Activated CD4-positive, alpha-beta T cell treated with anti-CD3 and anti-CD28 coated beads for 36 hours (primary cell): ENCODE data around the gene SKIC2. TPM values are rescaled to one million over a fixed set of nuclear protein-coding genes. Genes with fewer than 3 reads are reported as not detected.
"Not testable (repeated sequence)": the region's sequence is repeated elsewhere in the genome, so short reads cannot be mapped to it uniquely, and the experiment has no call there.

ENCODE experiments used
- ATAC-seq: fragments of 200-7000 bp; cut with Tn5 transposase; one replicate; pipeline ENCODE4 v1.10.0; 2021; ENCODE audit warnings: mild to moderate bottlenecking, moderate library complexity
- CTCF ChIA-PET: fragments of 350-600 bp; sonication (Branson Sonifier 250); formaldehyde crosslinking; loops from one replicate; lab custom pipeline; 2021; ENCODE audit warnings: antibody characterized with exemption; lab: Charles Lee
- POLR2A ChIA-PET: fragments of 350-600 bp; sonication (Branson Sonifier 250); formaldehyde crosslinking; loops from one replicate; lab custom pipeline; 2021; ENCODE audit warnings: antibody characterized with exemption, inconsistent platforms; lab: Charles Lee
- DNase-seq: peaks from one replicate; pipeline ENCODE4 v3.0.0-alpha.2; 2020
- H3K27ac Mint-ChIP-seq: one replicate; pipeline ENCODE4 v1.8.0; 2021; ENCODE audit warnings: mixed read lengths
- H3K27me3 Mint-ChIP-seq: one replicate; pipeline ENCODE4 v1.8.0; 2021; ENCODE audit warnings: mixed read lengths
- H3K36me3 Mint-ChIP-seq: one replicate; pipeline ENCODE4 v1.8.0; 2021; ENCODE audit warnings: low read depth, mixed read lengths
- H3K4me1 Mint-ChIP-seq: one replicate; pipeline ENCODE4 v1.8.0; 2021; ENCODE audit warnings: mixed read lengths
- H3K4me3 Mint-ChIP-seq: one replicate; pipeline ENCODE4 v1.8.0; 2021; ENCODE audit warnings: mild to moderate bottlenecking, moderate library complexity, mixed read lengths
- H3K9me3 Mint-ChIP-seq: one replicate; pipeline ENCODE4 v1.8.0; 2021; ENCODE audit warnings: low read depth, mixed read lengths
- intact Hi-C, 2 experiments: fragments of 100-400 bp; cut with DNase I in 1 of 2; cut with micrococcal nuclease in 1 of 2; formaldehyde crosslinking; loops; one replicate each; pipeline versions ENCODE4 v1.14.2 to v1.15.1; 2022 to 2024; cut with DNase I, micrococcal nuclease
- total RNA-seq, 2 experiments: library from RNA; stranded (reverse); gene quantifications; one replicate each; pipeline ENCODE4 v1.2.3, GENCODE V29; 2021

SKIC2 gene
- 100 to 1,000 TPM in 1 of 2 experiments, 10 to 100 TPM in 1; 90.2 to 104 TPM for total RNA-seq

- no peaks in the 10 kb centered on the region for H3K27me3 Mint-ChIP-seq
- H3K4me1 Mint-ChIP-seq = peaks cover 34% of the 10 kb centered on the region
- ATAC-seq (peak; percentile 99), DNase-seq (peak; percentile 99)
- intact Hi-C loops = loop anchor here (1.0 to 10.0 kb wide), 15 partner anchors 13 to 412 kb away; partner anchors contain the start of genes DXO (in 2 of the 2), LY6G5C (in 2 of the 2), ABHD16A (in 1 of the 2) and BAG6 (in 1 of the 2)
- peaks cover 63% of the 10 kb centered on the region for H3K36me3 Mint-ChIP-seq
- CTCF ChIA-PET = interaction anchor here (0.6 to 1.8 kb wide), 7 partner anchors 11 to 307 kb away, joined by 3 to 7 read pairs (median 4); partner anchors contain the start of gene DXO
- H3K27ac Mint-ChIP-seq = peak within 1 kb of the TSS; percentile 98
- peak within 1 kb of the TSS; percentile 95 for H3K4me3 Mint-ChIP-seq
- no peaks in the 10 kb centered on the region for H3K9me3 Mint-ChIP-seq
- POLR2A ChIA-PET = interaction anchor here (0.5 to 2.6 kb wide), 7 partner anchors 11 to 458 kb away, joined by 3 to 16 read pairs (median 4); partner anchors contain the start of gene DXO
Measured at GRCh38 chr6:31958741-31959739, at the start of gene SKIC2, which contains the start of gene NELFE. TSS of gene SKIC2 (plus strand) at chr6:31959175. CDS start at chr6:31959193, 18 bp downstream. TSS of gene NELFE (minus strand) at chr6:31958971. CDS start at chr6:31958446, 525 bp downstream.

- H3K27ac Mint-ChIP-seq, intact Hi-C loops, H3K9me3 Mint-ChIP-seq, H3K4me3 Mint-ChIP-seq, H3K36me3 Mint-ChIP-seq, DNase-seq, CTCF ChIA-PET, H3K27me3 Mint-ChIP-seq, ATAC-seq: not testable (repeated sequence)
- peaks cover 20% of the 10 kb centered on the region for H3K4me1 Mint-ChIP-seq
- POLR2A ChIA-PET = interaction anchor here (0.6 kb wide), 1 partner anchor 170 kb away, joined by 3 read pairs; no protein-coding TSS in a partner anchor
Measured at GRCh38 chr6:31909298-31909697, 49.7 kb upstream of the SKIC2 start.

- CTCF ChIA-PET = interaction anchor here (0.6 kb wide), 1 partner anchor 44 kb away, joined by 3 read pairs; no protein-coding TSS in a partner anchor
- no peak overlapping the region for H3K4me3 Mint-ChIP-seq
- ATAC-seq (no peak), DNase-seq (no peak)
- H3K9me3 Mint-ChIP-seq = no peaks in the 10 kb centered on the region
- peaks cover 20% of the 10 kb centered on the region for H3K4me1 Mint-ChIP-seq
- POLR2A ChIA-PET = no interaction called here
- intact Hi-C loops = loop anchor here in 1 of 2 experiments (1.0 kb wide), 1 partner anchor 10 kb away; the partner anchor contains the start of gene ZBTB12
- H3K36me3 Mint-ChIP-seq = no peaks in the 10 kb centered on the region
- peak overlapping the region; percentile 1 for H3K27ac Mint-ChIP-seq
- peaks cover 6% of the 10 kb centered on the region for H3K27me3 Mint-ChIP-seq
Measured at GRCh38 chr6:31911826-31912585, 47.0 kb upstream of the SKIC2 start.

- ChIA-PET CTCF (no interaction called here), POLR2A (no interaction called here)
- Mint-ChIP-seq H3K4me1 (peaks cover 11% of the 10 kb centered on the region), H3K4me3 (no peak overlapping the region), H3K36me3 (no peaks in the 10 kb centered on the region), H3K27ac (no peak overlapping the region), H3K9me3 (no peaks in the 10 kb centered on the region), H3K27me3 (peaks cover 6% of the 10 kb centered on the region)
- intact Hi-C loops = no loop called here
- ATAC-seq (no peak), DNase-seq (no peak)
Measured at GRCh38 chr6:31915351-31915750, 43.6 kb upstream of the SKIC2 start.

GRCh38 chr6:31915756-31916155 is 43.2 kb upstream of the SKIC2 start:
- Mint-ChIP-seq H3K36me3 (no peaks in the 10 kb centered on the region), H3K27ac (no peak overlapping the region), H3K9me3 (no peaks in the 10 kb centered on the region), H3K27me3 (peaks cover 6% of the 10 kb centered on the region), H3K4me1 (peaks cover 9% of the 10 kb centered on the region), H3K4me3 (no peak overlapping the region)
- intact Hi-C loops = no loop called here
- DNase-seq (no peak), ATAC-seq (no peak)
- ChIA-PET CTCF (no interaction called here), POLR2A (no interaction called here)

GRCh38 chr6:31918069-31918720 is 40.8 kb upstream of the SKIC2 start:
- no peak for DNase-seq
- POLR2A ChIA-PET = no interaction called here
- CTCF ChIA-PET = interaction anchor here (0.6 to 1.8 kb wide), 4 partner anchors 18 to 379 kb away, joined by 3 to 6 read pairs (median 4); no protein-coding TSS in a partner anchor
- H3K9me3 Mint-ChIP-seq = no peaks in the 10 kb centered on the region
- intact Hi-C loops = no loop called here
- peaks cover 6% of the 10 kb centered on the region for H3K27me3 Mint-ChIP-seq
- no peak overlapping the region for H3K27ac Mint-ChIP-seq
- H3K4me3 Mint-ChIP-seq = no peak overlapping the region
- no peaks in the 10 kb centered on the region for H3K4me1 Mint-ChIP-seq
- H3K36me3 Mint-ChIP-seq = no peaks in the 10 kb centered on the region
- ATAC-seq = no peak

GRCh38 chr6:31919624-31920303 is 39.2 kb upstream of the SKIC2 start:
- Mint-ChIP-seq H3K36me3 (no peaks in the 10 kb centered on the region), H3K9me3 (no peaks in the 10 kb centered on the region), H3K4me3 (no peak overlapping the region), H3K27me3 (peaks cover 6% of the 10 kb centered on the region), H3K27ac (no peak overlapping the region), H3K4me1 (no peaks in the 10 kb centered on the region)
- CTCF ChIA-PET = interaction anchor here (0.6 kb wide), 2 partner anchors 32 to 75 kb away, joined by 3 to 4 read pairs; no protein-coding TSS in a partner anchor
- intact Hi-C loops = no loop called here
- no peak for DNase-seq
- ATAC-seq = no peak
- POLR2A ChIA-PET = no interaction called here

GRCh38 chr6:31920811-31921210 is 38.2 kb upstream of the SKIC2 start:
- intact Hi-C loops = no loop called here
- Mint-ChIP-seq H3K36me3 (no peaks in the 10 kb centered on the region), H3K4me1 (no peaks in the 10 kb centered on the region), H3K27me3 (peaks cover 2% of the 10 kb centered on the region), H3K27ac (no peak overlapping the region), H3K9me3 (no peaks in the 10 kb centered on the region), H3K4me3 (no peak overlapping the region)
- POLR2A ChIA-PET = no interaction called here
- no peak for ATAC-seq
- CTCF ChIA-PET = interaction anchor here (1.2 kb wide), 1 partner anchor 25 kb away, joined by 4 read pairs; the partner anchor contains the start of gene CFB
- DNase-seq = no peak

GRCh38 chr6:31922942-31923341 is 36.0 kb upstream of the SKIC2 start:
- intact Hi-C loops = no loop called here
- H3K4me3 Mint-ChIP-seq = no peak overlapping the region
- peak; percentile 70 for ATAC-seq

GRCh38 chr6:31927242-31927862 is 31.6 kb upstream of the SKIC2 start, which contains the start of gene C2:
TSS of gene C2 (plus strand) at chr6:31927717. CDS start at chr6:31927753, 36 bp downstream.
- DNase-seq (no peak), ATAC-seq (no peak)
- CTCF ChIA-PET = no interaction called here
- Mint-ChIP-seq H3K27ac (no peak within 1 kb of the TSS), H3K36me3 (no peaks in the 10 kb centered on the region), H3K4me1 (no peaks in the 10 kb centered on the region), H3K9me3 (no peaks in the 10 kb centered on the region), H3K27me3 (no peaks in the 10 kb centered on the region), H3K4me3 (no peak within 1 kb of the TSS)
- intact Hi-C loops = no loop called here
- POLR2A ChIA-PET = no interaction called here

More at GRCh38 chr6:31922942-31923341, 36.0 kb upstream of the SKIC2 start:
- CTCF ChIA-PET = interaction anchor here (0.5 to 0.9 kb wide), 4 partner anchors 56 to 306 kb away, joined by 3 to 5 read pairs (median 3); no protein-coding TSS in a partner anchor
- H3K9me3 Mint-ChIP-seq = no peaks in the 10 kb centered on the region
- H3K27me3 Mint-ChIP-seq = no peaks in the 10 kb centered on the region
- no peak overlapping the region for H3K27ac Mint-ChIP-seq
- H3K4me1 Mint-ChIP-seq = no peaks in the 10 kb centered on the region
- no peaks in the 10 kb centered on the region for H3K36me3 Mint-ChIP-seq
- peak; percentile 60 for DNase-seq
- POLR2A ChIA-PET = no interaction called here
